HAP-1 (cell line): ENCODE results near the gene PPP6R1.

Source experiments
- DNase-seq, 2 experiments: peaks; one replicate each; pipeline ENCODE4 v3.0.0-alpha.2; 2016 to 2020; ENCODE audit warnings: low spot score in 2 of 2
- H3K27me3 ChIP-seq: fragments of 250-450 bp; sonication (Bioruptor Pico); 2 replicates; pipeline ENCODE4 v1.5.1; 2020; ENCODE audit warnings: low read depth, mild to moderate bottlenecking, moderate library complexity
- H3K36me3 ChIP-seq: fragments of 250-450 bp; sonication (Bioruptor Pico); replicated peaks from 2 replicates; pipeline ENCODE4 v1.5.1; 2020; ENCODE audit warnings: mild to moderate bottlenecking
- H3K4me1 ChIP-seq: fragments of 250-450 bp; sonication (Bioruptor Pico); 2 replicates; pipeline ENCODE4 v1.5.1; 2020; ENCODE audit warnings: mild to moderate bottlenecking
- H3K4me3 ChIP-seq: fragments of 250-450 bp; sonication (Bioruptor Pico); 2 replicates; pipeline ENCODE4 v1.5.1; 2020; ENCODE audit warnings: mild to moderate bottlenecking, moderate library complexity
- H3K9me3 ChIP-seq: fragments of 250-450 bp; sonication (Bioruptor Pico); 2 replicates; pipeline ENCODE4 v1.5.1; 2020; ENCODE audit warnings: mild to moderate bottlenecking, moderate library complexity
- in situ Hi-C: fragments of 300-500 bp; cut with MboI; formaldehyde crosslinking; loops from 3 replicates; pipeline ENCODE4 v1.14.3; 2020; ENCODE audit warnings: low sequenced_read_pairs, inconsistent platforms, mixed read lengths

Gene PPP6R1

GRCh38 chr19:55262359-55262758 is 3.5 kb upstream of the PPP6R1 start:
- Histone ChIP-seq H3K4me3 (no peak overlapping the region), H3K36me3 (no peaks in the 10 kb centered on the region), H3K27me3 (no peaks in the 10 kb centered on the region), H3K4me1 (peaks cover 7% of the 10 kb centered on the region; the same call in 1 of the 2 replicates), H3K9me3 (no peaks in the 10 kb centered on the region)
- DNase-seq: no peak
- in situ Hi-C loops: no loop called here

GRCh38 chr19:55261671-55262126 is 2.9 kb upstream of the PPP6R1 start:
- Histone ChIP-seq H3K36me3 (0 out of 2 replicates have a peak, but pooled peaks cover under 1% of the 10 kb centered on the region), H3K9me3 (no peaks in the 10 kb centered on the region), H3K4me3 (no peak overlapping the region), H3K27me3 (no peaks in the 10 kb centered on the region), H3K4me1 (peaks cover 11% of the 10 kb centered on the region)
- no peak for DNase-seq
- in situ Hi-C loops: no loop called here

GRCh38 chr19:55259540-55260210 is 858 bp upstream of the PPP6R1 start:
- in situ Hi-C loops: no loop called here
- Histone ChIP-seq H3K36me3 (peaks cover 5% of the 10 kb centered on the region; the same call in 1 of the 2 replicates), H3K4me3 (peak overlapping the region; percentile 97), H3K9me3 (no peaks in the 10 kb centered on the region), H3K4me1 (peaks cover 23% of the 10 kb centered on the region), H3K27me3 (no peaks in the 10 kb centered on the region)
- DNase-seq: peak in 1 of 2 experiments; percentile 36

GRCh38 chr19:55258476-55258827 is 365 bp downstream of the PPP6R1 start:
- Histone ChIP-seq H3K27me3 (no peaks in the 10 kb centered on the region), H3K9me3 (no peaks in the 10 kb centered on the region), H3K4me3 (peak overlapping the region; percentile 97), H3K36me3 (peaks cover 5% of the 10 kb centered on the region; the same call in 1 of the 2 replicates), H3K4me1 (peaks cover 23% of the 10 kb centered on the region)
- peak in 1 of 2 experiments; percentile 21 for DNase-seq
- in situ Hi-C loops: no loop called here

GRCh38 chr19:55257461-55258420 is 1.1 kb downstream of the PPP6R1 start:
- H3K4me3 ChIP-seq: peak overlapping the region; percentile 97
- in situ Hi-C loops: no loop called here
- peak; percentile 3 to 37 for DNase-seq

GRCh38 chr19:55256562-55257460 is 2.0 kb downstream of the PPP6R1 start:
- no peaks in the 10 kb centered on the region for H3K9me3 ChIP-seq
- peaks cover 5% of the 10 kb centered on the region; the same call in 1 of the 2 replicates for H3K36me3 ChIP-seq
- DNase-seq: peak; percentile 3 to 23
- peaks cover 23% of the 10 kb centered on the region for H3K4me1 ChIP-seq
- peak overlapping the region; percentile 97 for H3K4me3 ChIP-seq
- H3K27me3 ChIP-seq: no peaks in the 10 kb centered on the region
- in situ Hi-C loops: no loop called here

More at GRCh38 chr19:55257461-55258420, 1.1 kb downstream of the PPP6R1 start:
- Histone ChIP-seq H3K27me3 (no peaks in the 10 kb centered on the region), H3K9me3 (no peaks in the 10 kb centered on the region), H3K36me3 (peaks cover 5% of the 10 kb centered on the region; the same call in 1 of the 2 replicates), H3K4me1 (peaks cover 23% of the 10 kb centered on the region)

- in situ Hi-C loops: no loop called here
- Histone ChIP-seq H3K9me3 (no peaks in the 10 kb centered on the region), H3K36me3 (peaks cover 5% of the 10 kb centered on the region), H3K27me3 (no peaks in the 10 kb centered on the region), H3K4me3 (peak overlapping the region; percentile 97), H3K4me1 (peaks cover 23% of the 10 kb centered on the region)
- no peak for DNase-seq
These were observed 3.0 kb downstream of the PPP6R1 start for GRCh38 chr19:55255618-55256423.

GRCh38 chr19:55254625-55254977 is 4.2 kb downstream of the PPP6R1 start:
- no peak overlapping the region for H3K4me3 ChIP-seq
- peaks cover 5% of the 10 kb centered on the region for H3K36me3 ChIP-seq

GRCh38 chr19:55253842-55254624 is 4.8 kb downstream of the PPP6R1 start:
- peaks cover 17% of the 10 kb centered on the region for H3K4me1 ChIP-seq
- DNase-seq: no peak
- H3K27me3 ChIP-seq: no peaks in the 10 kb centered on the region
- no peak overlapping the region for H3K4me3 ChIP-seq
- in situ Hi-C loops: no loop called here
- peaks cover 8% of the 10 kb centered on the region for H3K36me3 ChIP-seq
- H3K9me3 ChIP-seq: no peaks in the 10 kb centered on the region

More at GRCh38 chr19:55254625-55254977, 4.2 kb downstream of the PPP6R1 start:
- in situ Hi-C loops: no loop called here
- Histone ChIP-seq H3K27me3 (no peaks in the 10 kb centered on the region), H3K4me1 (peaks cover 20% of the 10 kb centered on the region), H3K9me3 (no peaks in the 10 kb centered on the region)
- DNase-seq: no peak

GRCh38 chr19:55252760-55253663 is 5.8 kb downstream of the PPP6R1 start:
- H3K4me3 ChIP-seq: no peak overlapping the region
- H3K36me3 ChIP-seq: peaks cover 8% of the 10 kb centered on the region
- no peaks in the 10 kb centered on the region for H3K27me3 ChIP-seq
- in situ Hi-C loops: no loop called here
- DNase-seq: no peak
- no peaks in the 10 kb centered on the region for H3K9me3 ChIP-seq
- peaks cover 17% of the 10 kb centered on the region for H3K4me1 ChIP-seq

GRCh38 chr19:55251341-55252081 is 7.3 kb downstream of the PPP6R1 start:
- H3K4me1 ChIP-seq: peaks cover 10% of the 10 kb centered on the region
- DNase-seq: no peak
- no peaks in the 10 kb centered on the region for H3K9me3 ChIP-seq
- in situ Hi-C loops: no loop called here
- no peak overlapping the region for H3K4me3 ChIP-seq
- no peaks in the 10 kb centered on the region for H3K27me3 ChIP-seq
- H3K36me3 ChIP-seq: peaks cover 8% of the 10 kb centered on the region
